Neutrophil (primary cell): ENCODE results near the gene PRKCH.

Experiments used
- H3K27ac ChIP-seq: fragments of 200-600 bp; sonication (generic); 2 replicates; pipeline ENCODE4 v1.5.1; 2016; ENCODE audit warnings: mild to moderate bottlenecking, moderate library complexity
- H3K27me3 ChIP-seq: fragments of 200-600 bp; sonication (generic); 2 replicates; pipeline ENCODE4 v1.6.0; 2016; ENCODE audit warnings: mild to moderate bottlenecking
- H3K36me3 ChIP-seq: fragments of 200-600 bp; sonication (generic); 2 replicates; pipeline ENCODE4 v1.5.1; 2017
- H3K4me1 ChIP-seq, 2 experiments: fragments of 200-600 bp in 1 of 2; sonication (generic) in 1 of 2; 1 replicate in 1 of 2; 2 replicates in 1 of 2; pipeline versions ENCODE4 v1.5.1 to v1.6.1; 2013 to 2016; ENCODE audit warnings: low read depth in 1 of 2, low read length in 1 of 2, mild to moderate bottlenecking in 1 of 2, moderate library complexity in 1 of 2; ENCODE audit not compliant: control insufficient read depth in 1 of 2, insufficient read depth in 1 of 2
- H3K4me3 ChIP-seq, 2 experiments: fragments of 200-600 bp in 1 of 2; sonication (generic) in 1 of 2; 1 replicate in 1 of 2; 2 replicates in 1 of 2; pipeline ENCODE4 v1.5.1; 2013 to 2016; ENCODE audit warnings: low read depth in 1 of 2, low read length in 1 of 2, mild to moderate bottlenecking in 1 of 2, moderate library complexity in 1 of 2
- H3K9me3 ChIP-seq: fragments of 200-600 bp; sonication (generic); 2 replicates; pipeline ENCODE4 v1.5.1; 2016
- CTCF ChIP-seq: fragments of 200-600 bp; sonication (generic); IDR thresholded peaks from 2 replicates; pipeline ENCODE4 v1.5.1; 2016; ENCODE audit warnings: antibody characterized with exemption

PRKCH gene

GRCh38 chr14:61503167-61503801 lies 181.9 kb downstream of the PRKCH start:
- no peak for TF ChIP-seq CTCF
- Histone ChIP-seq H3K36me3 (no peaks in the 10 kb centered on the region), H3K4me3 (no peak overlapping the region), H3K27me3 (no peaks in the 10 kb centered on the region), H3K4me1 (peaks cover 39 to 51% of the 10 kb centered on the region in 2 experiments), H3K9me3 (no peaks in the 10 kb centered on the region), H3K27ac (peak overlapping the region; percentile 76)

GRCh38 chr14:61504901-61505300 lies 183.5 kb downstream of the PRKCH start:
- Histone ChIP-seq H3K4me3 (no peak overlapping the region), H3K4me1 (peaks cover 26 to 42% of the 10 kb centered on the region in 2 experiments), H3K27ac (no peak overlapping the region), H3K36me3 (no peaks in the 10 kb centered on the region), H3K9me3 (no peaks in the 10 kb centered on the region), H3K27me3 (no peaks in the 10 kb centered on the region)
- no peak for TF ChIP-seq CTCF

GRCh38 chr14:61505815-61506809 lies 184.7 kb downstream of the PRKCH start:
- Histone ChIP-seq H3K4me3 (no peak overlapping the region), H3K4me1 (peaks cover 19 to 32% of the 10 kb centered on the region in 2 experiments), H3K27ac (no peak overlapping the region), H3K9me3 (no peaks in the 10 kb centered on the region), H3K27me3 (no peaks in the 10 kb centered on the region), H3K36me3 (no peaks in the 10 kb centered on the region)
- no peak for TF ChIP-seq CTCF

- Histone ChIP-seq H3K36me3 (no peaks in the 10 kb centered on the region), H3K27ac (peak overlapping the region; percentile 40), H3K4me3 (no peak overlapping the region), H3K9me3 (no peaks in the 10 kb centered on the region), H3K4me1 (peaks cover 20 to 21% of the 10 kb centered on the region in 2 experiments), H3K27me3 (no peaks in the 10 kb centered on the region)
- no peak for TF ChIP-seq CTCF
Observed at GRCh38 chr14:61508526-61508925, 187.1 kb downstream of the PRKCH start.

GRCh38 chr14:61510736-61511557 lies 189.6 kb downstream of the PRKCH start:
- Histone ChIP-seq H3K4me3 (no peak overlapping the region), H3K27me3 (no peaks in the 10 kb centered on the region), H3K9me3 (no peaks in the 10 kb centered on the region), H3K36me3 (no peaks in the 10 kb centered on the region), H3K4me1 (peaks cover 14% of the 10 kb centered on the region in 2 experiments), H3K27ac (peak overlapping the region; percentile 51)
- no peak for TF ChIP-seq CTCF
